Measurements from ENCODE around the gene STXBP1.

DNA sequence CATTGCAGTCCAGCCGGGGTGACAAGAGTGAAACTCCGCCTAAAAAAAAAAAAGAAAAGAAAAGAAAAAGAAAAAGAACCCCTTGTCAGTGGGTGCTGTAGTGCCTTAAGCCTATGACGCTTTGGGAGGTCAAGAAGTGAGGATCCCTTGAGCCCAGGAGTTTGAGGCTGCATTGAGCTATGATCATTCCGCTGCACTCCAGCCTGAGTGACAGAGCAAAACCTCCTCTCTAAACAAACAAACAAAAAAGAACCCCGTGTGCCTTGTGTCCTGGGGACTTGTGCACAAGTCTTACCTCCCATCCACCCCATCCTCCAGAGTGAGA is 33.5 kb upstream of the STXBP1 start:
- TF ChIP-seq, protein P1, sequence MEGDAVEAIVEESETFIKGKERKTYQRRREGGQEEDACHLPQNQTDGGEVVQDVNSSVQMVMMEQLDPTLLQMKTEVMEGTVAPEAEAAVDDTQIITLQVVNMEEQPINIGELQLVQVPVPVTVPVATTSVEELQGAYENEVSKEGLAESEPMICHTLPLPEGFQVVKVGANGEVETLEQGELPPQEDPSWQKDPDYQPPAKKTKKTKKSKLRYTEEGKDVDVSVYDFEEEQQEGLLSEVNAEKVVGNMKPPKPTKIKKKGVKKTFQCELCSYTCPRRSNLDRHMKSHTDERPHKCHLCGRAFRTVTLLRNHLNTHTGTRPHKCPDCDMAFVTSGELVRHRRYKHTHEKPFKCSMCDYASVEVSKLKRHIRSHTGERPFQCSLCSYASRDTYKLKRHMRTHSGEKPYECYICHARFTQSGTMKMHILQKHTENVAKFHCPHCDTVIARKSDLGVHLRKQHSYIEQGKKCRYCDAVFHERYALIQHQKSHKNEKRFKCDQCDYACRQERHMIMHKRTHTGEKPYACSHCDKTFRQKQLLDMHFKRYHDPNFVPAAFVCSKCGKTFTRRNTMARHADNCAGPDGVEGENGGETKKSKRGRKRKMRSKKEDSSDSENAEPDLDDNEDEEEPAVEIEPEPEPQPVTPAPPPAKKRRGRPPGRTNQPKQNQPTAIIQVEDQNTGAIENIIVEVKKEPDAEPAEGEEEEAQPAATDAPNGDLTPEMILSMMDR (IDR thresholded peaks at IDR 0.05; ENCODE audit: insufficient read depth, low read length, poor library complexity, severe bottlenecking): no peak
- no peak for TF ChIP-seq EZH2phosphoT487 (conservative IDR thresholded peaks at IDR 0.05; ENCODE audit: low read length)
